Measurements from ENCODE around the gene SRCAP. TPM values are rescaled to one million over a fixed set of nuclear protein-coding genes. Genes with fewer than 3 reads are reported as not detected.

Gene SRCAP
- total and polyA plus RNA-seq, 2 experiments from 2014 or later = 9.1 to 23.7 TPM

- Histone ChIP-seq H3K4me1 (ENCODE audit: insufficient read depth) (peaks cover 12% of the 10 kb centered on the region; the same call in 1 of the 2 replicates), H2AFZ (peak overlapping the region; percentile 67), H4K20me1 (ENCODE audit: insufficient read depth) (no peaks in the 10 kb centered on the region), H3K4me3 (peak overlapping the region; percentile 79), H3K27ac (peak overlapping the region; percentile 74), H3F3A (ENCODE audit: insufficient read depth) (peaks cover 22% of the 10 kb centered on the region; the same call in 1 of the 2 replicates), H3K79me2 (ENCODE audit: insufficient read depth) (0 out of 2 replicates have a peak, but pooled peaks cover 14% of the 10 kb centered on the region), H3K4me2 (ENCODE audit: unreplicated experiment) (peak overlapping the region; percentile 99), H3K9me3 (ENCODE audit: low read depth) (no peaks in the 10 kb centered on the region), H3K36me3 (ENCODE audit: low read depth) (peaks cover 12% of the 10 kb centered on the region; the same call in 1 of the 2 replicates), H3K9me2 (ENCODE audit: insufficient read depth) (no peaks in the 10 kb centered on the region), H3K9ac (peak overlapping the region; percentile 93), H3K27me3 (replicated peaks; ENCODE audit: insufficient read depth) (no peaks in the 10 kb centered on the region)
- in situ Hi-C loops (cut with MboI) = no loop called here
- TF ChIP-seq EZH2 (IDR thresholded peaks at IDR 0.05; ENCODE audit: insufficient read depth, poor library complexity, severe bottlenecking) (no peak), EZH2phosphoT487 (IDR thresholded peaks at IDR 0.05; ENCODE audit: insufficient read depth, low read depth) (no peak)
- DNase-seq = peak; percentile 48
- 44 to 49% methylated on average over 8 of the region's 8 CpGs for WGBS, 2 experiments (ENCODE audit: low coverage in 1 of 2, low lambda C conversion rate in 2 of 2, missing lambda C conversion rate in 2 of 2)
Measured at GRCh38 chr16:30774367-30775130, 75.6 kb downstream of the SRCAP start.

DNA sequence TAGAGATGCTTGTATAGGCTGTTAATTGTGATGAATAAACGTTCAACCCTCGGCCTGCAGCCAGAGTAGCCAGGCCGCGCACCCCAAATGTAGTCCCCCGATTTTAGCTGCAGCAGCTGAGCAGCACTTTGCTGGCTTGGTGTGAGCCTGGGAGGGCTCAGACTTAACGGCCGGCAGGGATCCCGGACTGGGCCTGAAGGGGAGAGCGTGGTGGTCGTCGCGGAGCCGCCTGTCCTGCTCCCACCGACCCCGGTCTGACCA, 76.1 kb downstream of the SRCAP start:
- no peak for DNase-seq
- WGBS, 2 experiments (ENCODE audit: low coverage in 1 of 2, low lambda C conversion rate in 2 of 2, missing lambda C conversion rate in 2 of 2) = 2 to 3% methylated on average over 15 of the region's 15 CpGs
- peak overlapping the region; percentile 79 for H3K4me3 ChIP-seq
- in situ Hi-C loops (cut with MboI) = no loop called here
- H2AFZ ChIP-seq = peak overlapping the region; percentile 67
- peak overlapping the region; percentile 99 for H3K4me2 ChIP-seq (ENCODE audit: unreplicated experiment)
- H3K9me3 ChIP-seq (ENCODE audit: low read depth) = no peaks in the 10 kb centered on the region
- H3K79me2 ChIP-seq (ENCODE audit: insufficient read depth) = 0 out of 2 replicates have a peak, but pooled peaks cover 14% of the 10 kb centered on the region
- H3K4me1 ChIP-seq (ENCODE audit: insufficient read depth) = peaks cover 12% of the 10 kb centered on the region; the same call in 1 of the 2 replicates
- H3K27ac ChIP-seq = peak overlapping the region; percentile 74
- H4K20me1 ChIP-seq (ENCODE audit: insufficient read depth) = no peaks in the 10 kb centered on the region
- no peaks in the 10 kb centered on the region for H3K9me2 ChIP-seq (ENCODE audit: insufficient read depth)
- peak overlapping the region; percentile 93 for H3K9ac ChIP-seq
- H3F3A ChIP-seq (ENCODE audit: insufficient read depth) = peaks cover 22% of the 10 kb centered on the region; the same call in 1 of the 2 replicates
- peaks cover 9% of the 10 kb centered on the region; the same call in 1 of the 2 replicates for H3K36me3 ChIP-seq (ENCODE audit: low read depth)
- H3K27me3 ChIP-seq (replicated peaks; ENCODE audit: insufficient read depth) = no peaks in the 10 kb centered on the region
- no peak for TF ChIP-seq EZH2 (IDR thresholded peaks at IDR 0.05; ENCODE audit: insufficient read depth, poor library complexity, severe bottlenecking)
- no peak for TF ChIP-seq EZH2phosphoT487 (IDR thresholded peaks at IDR 0.05; ENCODE audit: insufficient read depth, low read depth)

DNA sequence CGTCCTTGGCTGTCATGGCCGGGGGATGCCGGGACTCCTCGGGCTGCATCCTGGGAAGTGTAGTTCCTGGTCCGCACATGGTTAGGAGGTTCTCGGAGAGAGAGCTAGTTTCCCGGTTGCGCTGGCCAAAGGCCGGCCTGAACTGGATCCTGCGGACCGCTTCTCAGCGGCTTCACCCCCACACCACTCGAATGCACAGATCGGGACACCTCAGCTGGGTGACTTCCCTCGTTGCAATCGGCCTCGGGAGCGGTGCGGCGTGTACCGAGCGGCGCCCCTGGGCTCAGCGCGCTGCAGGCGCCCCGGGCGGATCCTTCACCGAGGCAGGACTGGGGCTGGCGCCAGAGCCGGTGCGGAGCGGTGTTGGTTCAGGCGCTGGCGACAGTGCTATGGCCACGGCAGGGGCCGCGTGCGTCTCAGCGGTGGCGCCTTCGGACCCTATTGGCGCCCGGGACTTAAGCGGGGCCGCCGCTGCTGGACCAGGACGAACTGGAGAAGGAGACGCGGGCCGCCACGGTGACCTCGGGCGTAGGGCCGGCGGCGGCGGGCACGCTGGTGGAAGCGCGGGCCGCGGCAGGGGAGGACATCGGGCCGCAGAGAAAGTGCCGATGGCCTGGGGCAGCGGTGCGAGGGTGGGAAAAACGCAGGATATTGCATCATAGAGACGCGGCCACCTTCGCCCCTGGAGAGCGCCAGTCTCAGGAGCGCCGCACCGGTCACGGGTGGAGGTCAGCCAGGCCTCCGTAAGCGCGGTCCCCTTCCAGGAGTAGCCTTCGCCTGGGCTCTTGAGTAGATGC, 76.6 kb downstream of the SRCAP start:
- peak; percentile 93 for DNase-seq
- peak overlapping the region; percentile 79 for H3K4me3 ChIP-seq
- peak overlapping the region; percentile 93 for H3K9ac ChIP-seq
- no peaks in the 10 kb centered on the region for H3K9me2 ChIP-seq (ENCODE audit: insufficient read depth)
- 1% methylated on average over 47 to 80 of the region's 81 CpGs for WGBS, 2 experiments (ENCODE audit: low coverage in 1 of 2, low lambda C conversion rate in 2 of 2, missing lambda C conversion rate in 2 of 2)
- in situ Hi-C loops (cut with MboI) = no loop called here
- TF ChIP-seq EZH2 (IDR thresholded peaks at IDR 0.05; ENCODE audit: insufficient read depth, poor library complexity, severe bottlenecking) (no peak), EZH2phosphoT487 (IDR thresholded peaks at IDR 0.05; ENCODE audit: insufficient read depth, low read depth) (no peak)
- peaks cover 4% of the 10 kb centered on the region; the same call in 1 of the 2 replicates for H3K36me3 ChIP-seq (ENCODE audit: low read depth)
- H3K9me3 ChIP-seq (ENCODE audit: low read depth) = no peaks in the 10 kb centered on the region
- peak overlapping the region; percentile 74 for H3K27ac ChIP-seq
- peak overlapping the region; percentile 67 for H2AFZ ChIP-seq
- peaks cover 12% of the 10 kb centered on the region; the same call in 1 of the 2 replicates for H3K4me1 ChIP-seq (ENCODE audit: insufficient read depth)
- peaks cover 18% of the 10 kb centered on the region; the same call in 1 of the 2 replicates for H3F3A ChIP-seq (ENCODE audit: insufficient read depth)
- H3K4me2 ChIP-seq (ENCODE audit: unreplicated experiment) = peak overlapping the region; percentile 99
- H4K20me1 ChIP-seq (ENCODE audit: insufficient read depth) = no peaks in the 10 kb centered on the region
- H3K27me3 ChIP-seq (replicated peaks; ENCODE audit: insufficient read depth) = no peaks in the 10 kb centered on the region
- 0 out of 2 replicates have a peak, but pooled peaks cover 9% of the 10 kb centered on the region for H3K79me2 ChIP-seq (ENCODE audit: insufficient read depth)

DNA sequence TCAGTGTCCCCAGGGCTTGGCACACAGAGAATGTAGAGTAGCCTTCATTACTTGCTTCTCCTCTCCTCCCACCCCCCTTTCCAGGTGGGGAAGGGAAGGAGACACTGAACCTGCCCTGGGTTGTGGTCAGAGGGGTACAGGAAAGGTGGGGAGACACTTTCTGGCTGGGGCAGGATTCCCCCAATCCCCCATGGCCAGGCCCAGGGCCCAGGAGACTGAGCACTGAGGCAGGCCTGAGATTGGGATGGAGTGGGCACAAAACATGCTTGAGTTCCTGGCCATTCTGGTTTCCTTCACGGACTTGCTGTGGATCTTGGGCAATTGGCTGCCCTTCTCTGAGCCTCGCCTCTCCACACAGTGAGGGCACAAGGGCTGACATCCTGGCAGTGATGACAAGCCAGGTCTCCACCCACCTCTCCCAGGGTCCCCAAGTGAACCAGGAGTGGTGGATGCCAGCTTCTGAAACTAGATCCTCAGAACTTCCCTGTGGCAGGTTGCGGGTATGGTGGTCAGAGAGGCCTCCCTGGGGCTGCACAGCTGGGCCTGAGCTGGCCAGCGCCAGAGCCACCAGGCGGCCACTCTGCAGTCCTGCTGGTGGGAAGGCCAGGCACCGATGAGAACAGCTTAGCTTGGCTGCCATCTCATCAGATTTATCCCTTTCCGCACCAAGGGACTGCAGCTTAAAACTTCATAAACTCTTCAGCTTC, 78.8 kb downstream of the SRCAP start:
- Histone ChIP-seq H3K27ac (no peak overlapping the region), H3F3A (ENCODE audit: insufficient read depth) (peaks cover 14% of the 10 kb centered on the region; the same call in 1 of the 2 replicates), H3K79me2 (ENCODE audit: insufficient read depth) (0 out of 2 replicates have a peak, but pooled peaks cover 8% of the 10 kb centered on the region), H3K4me1 (ENCODE audit: insufficient read depth) (peaks cover 12% of the 10 kb centered on the region; the same call in 1 of the 2 replicates), H2AFZ (no peak overlapping the region), H3K4me2 (ENCODE audit: unreplicated experiment) (no peak overlapping the region), H4K20me1 (ENCODE audit: insufficient read depth) (no peaks in the 10 kb centered on the region), H3K4me3 (no peak overlapping the region), H3K9me2 (ENCODE audit: insufficient read depth) (no peaks in the 10 kb centered on the region), H3K36me3 (ENCODE audit: low read depth) (no peaks in the 10 kb centered on the region), H3K9me3 (ENCODE audit: low read depth) (no peaks in the 10 kb centered on the region), H3K9ac (no peak overlapping the region), H3K27me3 (replicated peaks; ENCODE audit: insufficient read depth) (no peaks in the 10 kb centered on the region)
- no peak for TF ChIP-seq EZH2phosphoT487 (IDR thresholded peaks at IDR 0.05; ENCODE audit: insufficient read depth, low read depth)
- no peak for TF ChIP-seq EZH2 (IDR thresholded peaks at IDR 0.05; ENCODE audit: insufficient read depth, poor library complexity, severe bottlenecking)
- WGBS, 2 experiments (ENCODE audit: low coverage in 1 of 2, low lambda C conversion rate in 2 of 2, missing lambda C conversion rate in 2 of 2) = 71 to 72% methylated on average over 7 of the region's 7 CpGs
- DNase-seq = peak; percentile 20
- in situ Hi-C loops (cut with MboI) = no loop called here
